Stimulated activated CD4-positive, alpha-beta T cell treated with anti-CD3 and anti-CD28 coated beads, Interleukin-12 subunit alpha, Interleukin-12 subunit beta, amount 100 ng/mL, for 48 hours (primary cell): ENCODE measurements around the gene CST3.

Experiments used
- DNase-seq, 3 donors: peaks; one replicate each; pipeline ENCODE4 v3.0.0-alpha.2; 2020; ENCODE audit warnings: low read depth in 2 of 3, low spot score in 1 of 3

CST3 gene

GRCh38 chr20:23605867-23606651, 31.7 kb downstream of the CST3 start, which contains the start of gene CST9:
TSS of gene CST9 (minus strand) at chr20:23605917. CDS start at chr20:23605864, 53 bp downstream.
- no peak for DNase-seq

GRCh38 chr20:23604306-23604705, 33.4 kb downstream of the CST3 start:
- DNase-seq: no peak

- no peak for DNase-seq
Observed at GRCh38 chr20:23603321-23603720, 34.4 kb downstream of the CST3 start.

- DNase-seq: no peak
Observed at GRCh38 chr20:23602699-23603098, 35.1 kb downstream of the CST3 start.

GRCh38 chr20:23602241-23602640, 35.5 kb downstream of the CST3 start:
- DNase-seq: no peak

GRCh38 chr20:23601715-23602114, 36.0 kb downstream of the CST3 start:
- no peak for DNase-seq

GRCh38 chr20:23598481-23598880, 39.3 kb downstream of the CST3 start:
- DNase-seq: no peak

GRCh38 chr20:23596579-23597250, 41.0 kb downstream of the CST3 start:
- no peak for DNase-seq

- DNase-seq: no peak
Observed at GRCh38 chr20:23595941-23596340, 41.8 kb downstream of the CST3 start.

- no peak for DNase-seq
Observed at GRCh38 chr20:23588434-23589403, 49.0 kb downstream of the CST3 start.

GRCh38 chr20:23587631-23588030, 50.1 kb downstream of the CST3 start:
- DNase-seq: no peak

- DNase-seq: no peak
Observed at GRCh38 chr20:23586735-23587525, 50.8 kb downstream of the CST3 start.

GRCh38 chr20:23585808-23586734, 51.7 kb downstream of the CST3 start:
- no peak for DNase-seq

- no peak for DNase-seq
Observed at GRCh38 chr20:23585449-23585807, 52.3 kb downstream of the CST3 start.

- DNase-seq: no peak
Observed at GRCh38 chr20:23584434-23585199, 53.1 kb downstream of the CST3 start.
